NCI-H2107 (cell line): ENCODE measurements around the gene EYA4.

ENCODE experiments used
- DNase-seq: peaks from one replicate; lab custom pipeline; 2025; lab: John Stamatoyannopoulos, UW

Gene EYA4

GRCh38 chr6:133242637-133243585 is 1.8 kb downstream of the EYA4 start:
- peak; percentile 32 for DNase-seq

GRCh38 chr6:133243723-133244305 is 2.7 kb downstream of the EYA4 start:
- no peak for DNase-seq

- no peak for DNase-seq
Measured at GRCh38 chr6:133244519-133244918, 3.4 kb downstream of the EYA4 start.

- DNase-seq = no peak
Measured at GRCh38 chr6:133245007-133245406, 3.9 kb downstream of the EYA4 start.

- DNase-seq = no peak
Measured at GRCh38 chr6:133245422-133245903, 4.3 kb downstream of the EYA4 start.

- no peak for DNase-seq
Measured at GRCh38 chr6:133247581-133247980, 6.4 kb downstream of the EYA4 start.

GRCh38 chr6:133248241-133249001 is 7.3 kb downstream of the EYA4 start:
- DNase-seq = no peak

GRCh38 chr6:133251688-133252087 is 10.5 kb downstream of the EYA4 start:
- no peak for DNase-seq

- no peak for DNase-seq
Measured at GRCh38 chr6:133254552-133255228, 13.5 kb downstream of the EYA4 start.

- no peak for DNase-seq
Measured at GRCh38 chr6:133257545-133258105, 16.5 kb downstream of the EYA4 start.

- DNase-seq = no peak
Measured at GRCh38 chr6:133259561-133259960, 18.4 kb downstream of the EYA4 start.

GRCh38 chr6:133262804-133263203 is 21.6 kb downstream of the EYA4 start:
- DNase-seq = no peak

GRCh38 chr6:133265066-133265465 is 23.9 kb downstream of the EYA4 start:
- DNase-seq = no peak

GRCh38 chr6:133266186-133266585 is 25.0 kb downstream of the EYA4 start:
- DNase-seq = no peak

- no peak for DNase-seq
Measured at GRCh38 chr6:133268621-133269020, 27.5 kb downstream of the EYA4 start.

GRCh38 chr6:133274813-133275212 is 33.7 kb downstream of the EYA4 start:
- DNase-seq = no peak

GRCh38 chr6:133275213-133275612 is 34.1 kb downstream of the EYA4 start:
- no peak for DNase-seq

GRCh38 chr6:133277228-133277899 is 36.2 kb downstream of the EYA4 start:
- no peak for DNase-seq

GRCh38 chr6:133277900-133278545 is 36.9 kb downstream of the EYA4 start:
- no peak for DNase-seq

GRCh38 chr6:133286765-133287164 is 45.6 kb downstream of the EYA4 start:
- no peak for DNase-seq

GRCh38 chr6:133288662-133289061 is 47.5 kb downstream of the EYA4 start:
- DNase-seq = no peak
